Measurements from ENCODE around the gene BCL2L14. TPM values are rescaled to one million over a fixed set of nuclear protein-coding genes. Genes with fewer than 3 reads are reported as not detected.
A peak's percentile ranks its signal among the peaks of the same experiment; 100 is the strongest.

BCL2L14 gene
- total RNA-seq, 1 donor from 2014 or later, result not detected

DNA sequence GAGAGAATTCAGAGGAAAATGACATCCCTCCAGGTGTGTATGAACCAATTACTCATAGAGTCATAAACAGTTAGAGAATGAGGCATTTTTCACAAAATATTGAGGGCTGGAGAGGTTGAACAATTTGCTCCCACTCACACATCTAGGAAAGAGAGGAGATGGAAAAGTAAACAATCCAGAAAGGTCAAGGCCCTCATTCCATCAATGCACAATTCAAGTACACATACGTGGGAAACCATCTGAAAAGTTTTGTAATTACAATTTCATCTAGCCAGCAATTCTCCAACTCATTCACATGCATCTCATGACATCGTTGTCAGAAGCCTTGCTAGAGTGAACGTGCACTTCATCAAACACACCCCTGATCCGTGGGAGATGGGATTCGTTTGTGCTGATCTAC lies 15.7 kb upstream of the BCL2L14 start:
- DNase-seq (ENCODE audit: low read depth, low spot score), result no peak

DNA sequence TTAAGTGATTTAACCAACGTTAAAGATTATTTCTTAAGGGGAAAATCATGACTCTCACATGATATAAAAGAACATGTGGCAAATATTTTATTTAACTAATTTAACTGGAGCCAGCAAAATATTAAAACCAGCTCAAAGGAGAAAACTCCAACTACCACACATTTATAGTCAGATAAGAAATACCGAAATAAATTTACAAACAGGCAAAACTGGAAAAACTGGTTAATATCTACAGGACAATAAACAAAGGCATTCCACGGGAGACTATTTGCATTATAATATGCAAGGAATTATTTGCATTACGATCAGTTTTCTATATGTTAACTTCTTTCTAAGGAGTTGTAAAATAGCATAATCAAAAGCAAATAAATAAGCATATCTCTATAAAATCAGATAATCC lies 13.8 kb upstream of the BCL2L14 start:
- no peak for DNase-seq (ENCODE audit: low read depth, low spot score)

DNA sequence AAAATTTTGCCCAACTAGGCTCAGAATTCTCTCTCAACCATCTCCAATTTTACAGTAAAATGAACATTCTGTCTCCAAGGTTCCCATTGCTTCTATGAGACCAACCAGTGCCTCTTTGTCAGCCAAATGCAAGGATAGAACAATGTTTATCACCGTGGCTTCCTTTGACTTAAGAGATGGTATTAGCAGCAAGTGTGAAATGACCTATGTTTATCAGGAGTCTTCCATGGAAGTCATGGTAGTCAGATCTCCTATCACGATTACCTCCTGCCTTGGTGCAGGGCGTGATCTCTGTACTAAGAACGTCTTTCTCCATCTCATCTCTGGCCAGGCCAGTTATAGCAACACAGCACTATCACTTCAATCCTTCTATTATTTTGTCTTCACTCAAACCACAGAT lies 6.1 kb upstream of the BCL2L14 start:
- DNase-seq (ENCODE audit: low read depth, low spot score), result no peak

DNA sequence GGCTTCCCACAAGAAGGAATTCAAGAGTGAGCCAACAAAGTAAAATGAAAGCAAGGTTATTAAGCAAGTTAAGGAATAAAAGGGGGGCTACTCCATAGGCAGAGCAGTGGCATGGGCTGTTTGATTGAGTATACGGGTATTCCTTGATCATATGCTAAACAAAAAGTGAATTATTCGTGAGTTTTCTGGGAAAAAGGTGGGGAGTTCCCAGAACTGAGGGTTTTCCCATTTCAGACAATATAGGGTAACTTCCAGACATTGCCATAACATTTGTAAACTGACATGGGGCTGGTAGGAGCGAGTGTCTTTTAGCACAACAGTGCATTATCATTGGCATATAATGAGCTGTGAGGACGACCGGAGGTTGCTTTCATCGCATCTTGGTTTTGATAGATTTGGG lies 2.0 kb upstream of the BCL2L14 start:
- DNase-seq (ENCODE audit: low read depth, low spot score), result no peak

DNA sequence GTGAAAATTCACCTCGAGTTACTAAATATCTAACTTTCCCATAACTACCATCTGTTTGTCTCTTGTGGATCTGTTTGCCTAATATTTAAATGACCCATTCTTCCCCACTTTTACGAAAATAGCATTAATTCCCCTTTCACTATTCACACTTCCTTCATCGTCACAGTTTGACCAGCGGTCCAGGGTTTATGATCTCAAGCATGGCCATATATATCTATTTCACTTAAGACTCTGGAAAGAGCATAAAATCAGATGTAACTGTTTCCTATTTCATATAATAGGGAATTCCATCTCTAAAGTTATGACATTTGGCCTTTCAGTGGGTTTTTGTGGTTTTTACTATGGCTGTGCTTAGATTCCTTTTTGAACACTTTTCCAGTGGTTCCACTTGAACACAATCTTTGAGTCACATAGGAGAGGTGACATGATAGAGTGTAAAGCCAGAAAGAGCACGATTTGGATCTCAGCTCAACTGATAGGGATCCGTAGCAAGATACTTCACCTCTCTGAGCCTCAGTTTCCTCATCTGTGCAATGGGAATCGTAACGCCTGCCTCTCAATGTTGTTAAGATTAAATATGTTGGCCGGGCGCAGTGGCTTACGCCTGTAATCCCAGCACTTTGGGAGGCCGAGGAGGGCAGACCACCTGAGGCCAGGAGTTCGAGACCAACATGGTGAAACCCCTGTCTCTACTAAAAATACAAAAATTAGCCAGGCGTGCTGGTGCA lies 754 bp upstream of the BCL2L14 start:
- no peak for DNase-seq (ENCODE audit: low read depth, low spot score)

DNA sequence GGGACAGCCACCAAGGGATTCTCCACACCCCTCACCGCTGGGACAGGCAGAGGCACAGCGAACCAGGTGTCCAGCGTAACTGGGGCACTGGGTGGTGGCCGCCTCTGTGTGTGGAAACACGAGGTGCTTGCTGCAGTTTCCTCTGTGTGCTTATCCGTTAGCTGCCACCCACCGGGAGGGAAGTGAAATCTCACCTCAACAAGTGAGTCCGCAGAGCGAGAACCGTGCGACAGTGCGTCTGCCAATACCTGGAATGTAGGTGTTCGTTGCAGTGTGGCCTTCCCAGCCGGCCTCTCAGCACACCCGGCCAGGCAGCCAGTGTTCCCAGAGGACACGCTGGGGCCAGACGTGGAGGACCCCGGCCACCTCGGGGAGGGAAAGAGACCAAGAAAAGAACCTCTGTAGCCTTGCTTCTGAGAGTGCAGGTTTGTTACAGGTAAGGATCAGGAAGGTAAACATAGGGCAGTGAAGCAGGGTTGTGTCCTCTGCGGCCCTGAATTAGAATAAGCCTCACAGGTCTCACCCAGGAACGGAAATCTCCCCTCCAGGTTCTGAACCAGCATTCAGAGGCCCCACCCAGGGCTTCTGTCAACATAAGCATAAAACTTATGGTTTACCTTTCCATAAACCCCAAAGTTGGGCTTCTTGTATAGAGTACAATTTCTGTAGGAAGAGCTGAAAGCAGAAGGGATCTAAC lies 1.5 kb downstream of the BCL2L14 start:
- DNase-seq (ENCODE audit: low read depth, low spot score), result no peak

DNA sequence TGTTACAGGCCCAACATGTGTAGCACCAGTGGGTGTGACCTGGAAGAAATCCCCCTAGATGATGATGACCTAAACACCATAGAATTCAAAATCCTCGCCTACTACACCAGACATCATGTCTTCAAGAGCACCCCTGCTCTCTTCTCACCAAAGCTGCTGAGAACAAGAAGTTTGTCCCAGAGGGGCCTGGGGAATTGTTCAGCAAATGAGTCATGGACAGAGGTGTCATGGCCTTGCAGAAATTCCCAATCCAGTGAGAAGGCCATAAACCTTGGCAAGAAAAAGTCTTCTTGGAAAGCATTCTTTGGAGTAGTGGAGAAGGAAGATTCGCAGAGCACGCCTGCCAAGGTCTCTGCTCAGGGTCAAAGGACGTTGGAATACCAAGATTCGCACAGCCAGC lies 8.6 kb downstream of the BCL2L14 start:
- DNase-seq (ENCODE audit: low read depth, low spot score), result no peak

DNA sequence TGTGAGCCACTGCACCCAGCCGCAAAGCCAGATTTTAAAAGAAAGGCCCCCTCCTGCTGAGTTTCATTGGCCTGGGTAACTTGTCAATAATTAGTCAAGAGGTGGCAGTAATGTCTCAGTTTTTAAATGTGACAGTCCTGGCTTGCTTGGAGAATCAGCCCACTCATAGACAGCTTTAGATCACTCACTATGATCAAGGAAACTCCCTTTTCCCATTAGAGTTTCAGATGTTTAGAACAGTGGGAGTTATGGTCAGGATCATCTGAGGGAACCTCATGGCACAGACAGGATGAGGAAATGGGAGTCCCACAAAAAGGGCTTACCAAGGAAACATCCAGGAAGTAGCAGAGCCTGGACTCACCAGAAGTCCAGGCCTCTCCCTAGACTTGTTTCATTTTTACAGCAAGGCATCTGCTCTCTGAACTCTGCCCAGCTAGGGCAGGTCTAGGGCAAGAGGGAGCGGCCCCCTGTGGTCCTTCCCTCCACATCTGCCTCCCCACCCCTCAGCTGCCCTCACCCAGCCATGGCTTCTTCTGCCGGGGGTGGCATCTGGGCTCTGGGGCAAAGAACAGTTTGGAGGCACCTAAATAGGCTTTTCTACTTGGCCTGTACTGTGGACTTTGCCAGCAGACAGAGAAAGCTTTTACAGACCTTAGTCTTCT lies 11.2 kb downstream of the BCL2L14 start:
- DNase-seq (ENCODE audit: low read depth, low spot score), result peak; percentile 32

DNA sequence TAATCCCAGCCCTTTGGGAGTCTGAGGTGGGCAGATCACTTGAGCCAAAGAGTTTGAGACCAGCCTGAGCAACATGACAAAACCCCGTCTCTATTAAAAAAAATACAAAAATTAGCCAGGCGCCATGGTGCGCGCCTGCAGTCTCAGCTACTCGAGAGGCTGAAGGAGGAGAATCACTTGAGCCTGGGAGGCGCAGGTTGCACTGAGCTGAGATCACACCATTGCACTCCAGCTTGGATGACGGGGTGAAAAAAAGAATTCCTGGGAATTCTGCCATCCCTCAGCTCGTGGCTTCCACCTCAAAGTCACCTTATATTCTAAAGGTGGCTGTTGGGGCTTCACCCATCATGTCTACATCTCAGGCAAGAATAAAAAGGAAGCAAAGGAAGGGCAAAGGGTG lies 12.9 kb downstream of the BCL2L14 start:
- DNase-seq (ENCODE audit: low read depth, low spot score), result no peak

DNA sequence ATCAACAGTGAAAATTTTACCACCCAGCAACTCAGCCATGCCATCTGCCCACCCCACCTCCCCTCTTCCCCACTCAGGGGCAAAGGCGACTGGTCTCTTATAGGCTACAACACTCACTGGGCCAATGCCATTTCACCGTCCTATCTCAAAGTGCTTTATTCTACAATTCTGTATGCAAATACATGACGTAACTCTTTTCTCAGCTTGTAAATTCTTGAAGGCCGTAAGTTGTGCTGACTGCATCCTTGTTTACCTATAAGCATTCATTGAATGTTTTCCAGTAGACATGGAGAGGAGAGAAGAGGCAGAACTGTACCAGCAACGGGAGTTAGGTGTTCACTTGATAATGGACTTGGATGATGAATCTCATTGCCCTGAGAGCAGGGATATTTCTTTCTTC lies 15.6 kb downstream of the BCL2L14 start:
- no peak for DNase-seq (ENCODE audit: low read depth, low spot score)

DNA sequence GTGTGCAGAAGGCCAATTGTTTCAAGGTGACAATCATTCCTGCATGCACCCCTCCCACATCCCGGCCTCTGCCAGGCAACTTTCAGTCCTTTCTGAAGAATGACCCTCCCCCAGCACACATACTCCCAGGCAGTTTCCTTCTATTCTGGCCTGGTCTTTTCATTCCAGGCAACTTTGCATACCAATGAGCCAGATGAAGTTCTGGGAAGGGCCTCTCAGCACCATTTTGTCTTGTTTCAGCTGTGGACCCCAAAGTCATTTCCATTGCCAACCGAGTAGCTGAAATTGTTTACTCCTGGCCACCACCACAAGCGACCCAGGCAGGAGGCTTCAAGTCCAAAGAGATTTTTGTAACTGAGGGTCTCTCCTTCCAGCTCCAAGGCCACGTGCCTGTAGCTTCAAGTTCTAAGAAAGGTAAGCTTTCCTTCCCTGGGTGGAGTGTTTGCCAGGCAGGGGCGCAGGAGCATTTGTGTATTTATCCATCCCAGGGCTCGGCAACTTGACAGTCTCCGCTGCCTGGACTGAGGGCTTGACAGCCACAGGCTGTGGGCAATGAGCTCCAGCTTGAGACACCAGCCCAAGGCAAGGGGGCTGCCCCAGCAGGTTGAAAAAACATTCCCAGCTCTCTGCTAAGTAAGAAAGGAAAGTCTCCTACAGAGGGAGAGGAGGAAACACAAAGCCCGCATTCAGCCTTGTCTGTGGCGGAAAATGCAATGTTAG lies 16.4 kb downstream of the BCL2L14 start:
- no peak for DNase-seq (ENCODE audit: low read depth, low spot score)

DNA sequence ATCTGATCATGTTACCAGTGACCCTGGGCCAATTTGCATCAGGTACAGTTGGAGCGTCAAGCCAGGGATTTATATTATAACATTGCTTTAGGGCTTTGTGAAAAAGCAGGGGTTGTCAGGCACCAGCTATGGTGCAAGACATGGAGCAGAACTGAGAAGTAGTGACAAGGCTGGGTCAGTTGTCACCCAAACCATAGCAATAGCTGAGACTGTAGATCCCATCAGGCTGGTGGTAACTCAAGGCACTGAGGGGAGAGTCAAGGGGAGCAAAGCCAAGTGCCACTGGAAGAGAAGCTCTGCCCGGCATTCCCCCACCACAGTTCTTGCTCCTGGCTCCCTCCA lies 16.9 kb downstream of the BCL2L14 start:
- DNase-seq (ENCODE audit: low read depth, low spot score), result no peak

DNA sequence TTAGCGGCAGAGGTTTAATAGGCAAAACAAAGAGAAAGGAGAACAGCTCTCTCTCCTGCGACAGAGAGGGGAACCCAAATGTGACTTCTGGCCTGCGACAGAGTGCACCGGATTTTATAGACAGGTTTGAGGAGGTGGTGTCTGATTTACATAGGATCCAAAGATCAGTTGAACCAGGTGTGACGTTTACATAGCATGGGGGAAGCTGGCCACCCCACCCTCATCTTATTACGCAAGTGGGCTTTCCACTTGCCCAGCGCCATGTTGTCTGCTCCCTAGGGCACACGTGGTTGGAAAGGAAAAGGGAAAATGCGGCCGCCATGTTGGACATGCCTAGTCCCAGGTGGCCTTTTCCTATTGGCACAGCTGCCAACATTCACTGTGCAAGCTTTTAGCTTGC lies 17.4 kb downstream of the BCL2L14 start:
- no peak for DNase-seq (ENCODE audit: low read depth, low spot score)

DNA sequence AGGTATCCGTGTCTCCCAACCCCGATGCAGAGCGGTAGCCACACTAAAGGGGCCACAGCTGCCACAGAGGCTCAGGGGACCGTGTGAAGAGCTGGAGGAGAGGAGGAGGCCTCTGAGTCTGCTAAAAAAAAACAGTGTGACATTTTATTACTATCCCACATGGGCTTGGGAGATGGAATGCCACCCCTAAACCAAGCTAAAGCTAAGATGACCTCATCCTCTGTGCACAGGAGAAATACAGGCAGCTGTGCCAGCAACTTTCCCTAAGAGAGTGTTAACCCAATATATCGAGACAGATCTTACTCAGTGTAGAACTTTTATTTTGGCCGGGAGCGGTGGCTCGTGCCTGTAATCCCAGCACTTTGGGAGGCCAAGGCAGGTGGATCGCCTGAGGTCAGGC lies 18.0 kb downstream of the BCL2L14 start:
- no peak for DNase-seq (ENCODE audit: low read depth, low spot score)

DNA sequence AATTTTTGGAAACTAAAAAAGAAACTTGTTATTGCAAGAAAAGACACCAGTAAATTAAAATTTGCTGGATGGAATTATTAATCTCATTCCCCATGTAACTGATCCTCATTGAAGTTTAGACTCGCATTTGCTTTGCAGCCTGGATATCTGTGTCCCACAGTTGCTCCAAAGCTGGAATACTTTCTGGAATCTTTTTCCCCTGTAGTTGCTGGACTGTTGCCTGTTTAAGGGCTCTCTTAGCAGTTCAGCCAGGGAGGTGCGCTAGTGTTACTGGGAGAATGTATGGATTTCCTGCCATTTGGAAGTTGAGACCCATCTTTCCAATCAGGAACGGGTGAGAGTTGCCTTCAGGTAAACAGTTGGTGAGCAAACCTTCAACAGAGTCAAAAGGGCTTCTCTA lies 20.3 kb downstream of the BCL2L14 start:
- DNase-seq (ENCODE audit: low read depth, low spot score), result no peak

DNA sequence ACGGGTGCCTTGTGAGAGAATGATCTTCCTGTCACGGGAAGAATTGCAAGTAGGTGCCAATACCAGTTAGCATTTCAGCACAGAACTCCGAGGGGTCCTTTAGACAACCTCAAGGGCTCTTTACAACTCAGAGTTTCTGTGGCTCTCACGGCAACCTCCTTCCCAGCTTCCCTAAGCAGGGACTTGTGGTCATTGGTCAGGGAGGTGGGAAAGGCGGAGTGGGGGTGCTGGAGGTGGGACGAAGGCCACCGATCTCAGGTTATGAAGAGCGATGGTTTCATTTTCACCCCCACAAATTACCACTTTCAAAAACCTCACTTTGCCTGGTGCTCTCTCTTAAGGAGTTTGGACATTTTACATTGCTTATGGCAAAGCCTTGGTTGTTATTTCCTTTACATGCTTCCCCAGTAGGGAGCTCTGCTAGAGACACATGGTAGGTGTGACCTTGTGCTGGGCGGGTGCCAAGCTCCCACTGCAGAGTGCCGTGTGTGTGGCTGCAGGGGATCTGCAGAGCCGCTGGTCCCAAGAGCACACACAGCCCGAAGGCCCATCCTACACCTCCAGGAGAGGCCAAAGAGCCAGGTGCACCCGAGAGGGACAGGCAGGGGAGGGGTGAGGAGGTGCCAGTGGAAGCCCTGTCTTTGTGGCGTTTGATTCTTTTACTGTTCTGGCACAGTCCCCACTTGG lies 21.4 kb downstream of the BCL2L14 start:
- no peak for DNase-seq (ENCODE audit: low read depth, low spot score)

DNA sequence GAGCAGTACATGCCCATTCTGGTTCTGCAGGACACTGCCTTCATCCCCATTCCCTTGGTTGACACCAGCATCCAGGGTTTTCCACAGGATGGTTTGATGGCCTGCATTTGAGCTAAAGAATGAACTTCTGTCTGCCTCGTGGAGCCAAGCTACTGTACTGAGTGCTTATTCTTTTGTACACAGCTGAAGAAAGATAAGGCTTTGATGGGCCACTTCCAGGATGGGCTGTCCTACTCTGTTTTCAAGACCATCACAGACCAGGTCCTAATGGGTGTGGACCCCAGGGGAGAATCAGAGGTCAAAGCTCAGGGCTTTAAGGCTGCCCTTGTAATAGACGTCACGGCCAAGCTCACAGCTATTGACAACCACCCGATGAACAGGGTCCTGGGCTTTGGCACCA lies 23.7 kb downstream of the BCL2L14 start:
- no peak for DNase-seq (ENCODE audit: low read depth, low spot score)

DNA sequence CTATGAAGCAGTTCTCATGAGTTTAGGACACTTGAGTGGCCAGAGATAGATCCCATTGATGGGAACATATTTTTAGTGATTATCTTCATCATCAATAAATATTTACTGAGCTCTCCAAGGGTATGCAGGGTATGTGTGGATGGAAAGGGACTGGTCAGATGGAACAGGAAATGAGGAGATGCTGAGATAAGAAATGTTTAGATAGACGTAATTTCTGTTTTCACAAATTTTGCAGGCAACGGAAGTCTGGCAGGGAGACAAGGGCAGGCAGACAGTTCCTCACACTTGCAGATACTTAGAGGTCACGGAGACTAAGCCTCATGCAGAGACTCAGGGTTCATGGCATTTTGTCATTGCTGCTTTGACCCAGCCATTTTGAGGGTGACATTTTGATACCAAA lies 24.3 kb downstream of the BCL2L14 start:
- DNase-seq (ENCODE audit: low read depth, low spot score), result peak; percentile 39

DNA sequence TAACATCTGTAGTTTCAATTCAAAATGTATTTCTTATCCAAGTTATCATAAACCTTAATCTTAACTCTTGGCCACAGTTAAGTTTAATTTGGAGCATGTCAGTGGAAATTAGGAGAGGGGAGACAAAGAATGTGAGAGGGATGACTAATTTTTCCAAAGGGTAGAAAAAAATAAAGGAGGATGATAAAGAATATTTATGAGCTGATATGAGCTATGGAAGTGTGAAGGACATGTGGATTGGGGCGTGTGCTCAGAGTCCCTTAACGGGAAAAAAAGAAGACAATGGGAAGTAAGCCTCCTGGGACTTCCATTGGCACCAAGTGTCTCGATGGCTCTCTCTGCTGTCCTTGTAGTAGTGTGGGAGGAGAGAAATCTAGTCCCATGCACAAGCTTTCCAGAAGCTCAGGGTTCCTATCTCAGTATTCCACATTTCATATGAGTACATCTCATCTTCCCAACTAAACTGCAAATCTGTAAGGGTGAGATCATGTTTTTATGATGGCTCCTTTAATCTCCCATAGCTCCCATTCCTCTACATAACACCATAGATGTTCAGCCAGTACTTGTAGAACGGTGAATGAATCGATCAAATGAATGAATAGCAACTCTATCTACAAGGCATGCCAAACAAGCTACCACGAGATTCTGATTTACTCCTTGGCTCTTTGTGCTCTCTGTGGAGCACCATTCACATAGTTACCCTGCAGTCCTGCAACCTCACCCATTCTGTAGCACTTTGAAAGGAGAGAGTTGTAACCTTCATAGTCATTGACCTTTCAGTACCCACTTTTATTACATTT lies 27.4 kb downstream of the BCL2L14 start:
- DNase-seq (ENCODE audit: low read depth, low spot score), result no peak

DNA sequence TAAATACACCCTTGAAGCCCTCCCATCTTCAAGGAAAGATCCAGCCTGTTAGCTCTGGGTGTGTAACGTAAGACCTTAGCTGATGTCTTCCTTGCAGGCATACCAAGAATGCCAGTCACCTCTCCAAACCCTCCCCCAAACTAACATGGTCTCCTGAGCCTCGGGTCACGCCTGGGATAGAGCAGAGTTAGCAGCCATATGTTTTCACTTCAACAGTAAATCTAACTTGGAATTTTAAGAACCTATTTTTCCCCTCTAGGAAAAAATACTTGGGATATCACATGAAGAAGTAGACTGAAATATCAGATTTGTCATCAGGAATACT lies 27.9 kb downstream of the BCL2L14 start:
- no peak for DNase-seq (ENCODE audit: low read depth, low spot score)

DNA sequence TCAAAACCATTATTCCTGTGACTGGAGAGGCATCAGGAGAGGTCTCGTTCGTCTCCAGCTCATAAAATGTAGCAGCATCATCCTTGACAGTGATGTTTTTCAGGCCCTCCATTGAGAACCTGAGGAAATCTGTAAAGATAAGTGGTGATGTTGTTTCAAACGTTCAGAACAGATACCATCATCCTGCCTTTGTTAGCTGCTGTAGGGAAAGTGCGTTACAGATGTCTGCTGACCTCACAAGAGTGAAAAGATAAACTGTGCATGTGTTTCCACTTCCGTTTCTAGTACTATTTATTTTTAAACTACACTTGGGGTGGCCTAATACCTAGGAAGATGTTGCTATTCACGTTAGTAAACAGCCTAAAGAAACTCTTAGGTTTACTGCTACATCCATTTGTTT lies 28.4 kb downstream of the BCL2L14 start:
- peak; percentile 73 for DNase-seq (ENCODE audit: low read depth, low spot score)
